ENCODE measurements around the gene CLPTM1.

DNA sequence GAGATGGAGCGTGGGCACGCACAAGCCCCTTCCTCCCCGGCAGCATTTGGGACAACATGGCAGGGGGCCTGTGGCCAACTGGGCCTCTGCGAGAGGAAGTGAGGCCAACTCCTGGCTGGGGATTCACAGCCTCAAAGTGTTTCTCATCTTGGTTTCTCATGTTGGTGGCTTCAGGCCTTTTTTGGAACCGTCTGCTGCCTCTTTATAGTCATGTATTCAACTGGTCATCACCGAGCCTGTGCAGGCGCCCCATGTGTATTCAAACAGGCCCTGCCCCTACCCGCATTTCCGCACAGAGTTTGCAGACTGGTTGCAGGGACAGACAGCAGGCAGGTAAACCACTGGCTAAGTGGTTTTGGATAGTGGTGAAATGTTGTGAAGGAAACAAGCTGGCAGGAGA is 28.8 kb downstream of the CLPTM1 start:
- TF ChIP-seq, protein P1, sequence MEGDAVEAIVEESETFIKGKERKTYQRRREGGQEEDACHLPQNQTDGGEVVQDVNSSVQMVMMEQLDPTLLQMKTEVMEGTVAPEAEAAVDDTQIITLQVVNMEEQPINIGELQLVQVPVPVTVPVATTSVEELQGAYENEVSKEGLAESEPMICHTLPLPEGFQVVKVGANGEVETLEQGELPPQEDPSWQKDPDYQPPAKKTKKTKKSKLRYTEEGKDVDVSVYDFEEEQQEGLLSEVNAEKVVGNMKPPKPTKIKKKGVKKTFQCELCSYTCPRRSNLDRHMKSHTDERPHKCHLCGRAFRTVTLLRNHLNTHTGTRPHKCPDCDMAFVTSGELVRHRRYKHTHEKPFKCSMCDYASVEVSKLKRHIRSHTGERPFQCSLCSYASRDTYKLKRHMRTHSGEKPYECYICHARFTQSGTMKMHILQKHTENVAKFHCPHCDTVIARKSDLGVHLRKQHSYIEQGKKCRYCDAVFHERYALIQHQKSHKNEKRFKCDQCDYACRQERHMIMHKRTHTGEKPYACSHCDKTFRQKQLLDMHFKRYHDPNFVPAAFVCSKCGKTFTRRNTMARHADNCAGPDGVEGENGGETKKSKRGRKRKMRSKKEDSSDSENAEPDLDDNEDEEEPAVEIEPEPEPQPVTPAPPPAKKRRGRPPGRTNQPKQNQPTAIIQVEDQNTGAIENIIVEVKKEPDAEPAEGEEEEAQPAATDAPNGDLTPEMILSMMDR (IDR thresholded peaks at IDR 0.05), result no peak
- TF ChIP-seq POLR2A (IDR thresholded peaks at IDR 0.05), result no peak

All from Peyer's patch (tissue), 4 donors.